HUES6 (cell line): ENCODE results near the gene PRXL2B.

ENCODE experiments used
- H3K27ac ChIP-seq: 2 replicates; pipeline ENCODE4 v1.7.0; 2013; ENCODE audit warnings: low read depth, mild to moderate bottlenecking, low read length, inconsistent platforms
- H3K27me3 ChIP-seq: 2 replicates; pipeline ENCODE4 v1.6.1; 2013; ENCODE audit warnings: low read length; ENCODE audit not compliant: control insufficient read depth, insufficient read depth
- H3K36me3 ChIP-seq: 2 replicates; pipeline ENCODE4 v1.6.1; 2013; ENCODE audit warnings: low read length; ENCODE audit not compliant: control insufficient read depth, insufficient read depth
- H3K4me1 ChIP-seq: 2 replicates; pipeline ENCODE4 v1.6.1; 2013; ENCODE audit warnings: low read length; ENCODE audit not compliant: control insufficient read depth, insufficient read depth
- H3K4me3 ChIP-seq: 2 replicates; pipeline ENCODE4 v1.5.1; 2013; ENCODE audit warnings: low read depth, low read length
- H3K9ac ChIP-seq: one replicate; pipeline ENCODE4 v1.6.1; 2013; ENCODE audit warnings: mild to moderate bottlenecking, low read length
- H3K9me3 ChIP-seq: 2 replicates; pipeline ENCODE4 v1.6.1; 2013; ENCODE audit warnings: low read depth, low read length; ENCODE audit not compliant: control insufficient read depth, insufficient read depth

PRXL2B gene

GRCh38 chr1:2553871-2554620 is 32.5 kb upstream of the PRXL2B start:
- Histone ChIP-seq H3K9me3 (no peaks in the 10 kb centered on the region), H3K9ac (no peak overlapping the region), H3K4me1 (peaks cover 11% of the 10 kb centered on the region), H3K36me3 (no peaks in the 10 kb centered on the region), H3K27ac (no peak overlapping the region), H3K27me3 (no peaks in the 10 kb centered on the region), H3K4me3 (no peak overlapping the region)

- Histone ChIP-seq H3K36me3 (no peaks in the 10 kb centered on the region), H3K9me3 (no peaks in the 10 kb centered on the region), H3K27me3 (no peaks in the 10 kb centered on the region), H3K9ac (no peak overlapping the region), H3K4me1 (peaks cover 10% of the 10 kb centered on the region), H3K4me3 (no peak overlapping the region), H3K27ac (no peak overlapping the region)
Measured at GRCh38 chr1:2554621-2555387, 31.8 kb upstream of the PRXL2B start.

GRCh38 chr1:2555634-2556276 is 30.8 kb upstream of the PRXL2B start:
- H3K27me3 ChIP-seq, result no peaks in the 10 kb centered on the region
- H3K4me3 ChIP-seq, result no peak overlapping the region
- peaks cover 10% of the 10 kb centered on the region for H3K4me1 ChIP-seq
- H3K9ac ChIP-seq, result no peak overlapping the region
- no peaks in the 10 kb centered on the region for H3K9me3 ChIP-seq
- H3K36me3 ChIP-seq, result no peaks in the 10 kb centered on the region
- no peak overlapping the region for H3K27ac ChIP-seq

- Histone ChIP-seq H3K27ac (0 out of 2 replicates have a peak within 1 kb of the TSS, but pooled peaks have one; percentile 14), H3K9ac (no peak within 1 kb of the TSS), H3K4me1 (peaks cover 10% of the 10 kb centered on the region), H3K9me3 (no peaks in the 10 kb centered on the region), H3K27me3 (no peaks in the 10 kb centered on the region), H3K4me3 (no peak within 1 kb of the TSS), H3K36me3 (no peaks in the 10 kb centered on the region)
Measured at GRCh38 chr1:2556277-2556677, 30.3 kb upstream of the PRXL2B start, which contains the start of gene TNFRSF14. Gene TNFRSF14 (plus strand): TSS chr1:2556371. CDS start chr1:2556665, 294 bp downstream.

- H3K9ac ChIP-seq, result no peak overlapping the region
- 0 out of 2 replicates have a peak overlapping the region, but pooled peaks have one; percentile 14 for H3K27ac ChIP-seq
- peaks cover 10% of the 10 kb centered on the region for H3K4me1 ChIP-seq
- no peak overlapping the region for H3K4me3 ChIP-seq
- no peaks in the 10 kb centered on the region for H3K27me3 ChIP-seq
- no peaks in the 10 kb centered on the region for H3K36me3 ChIP-seq
- H3K9me3 ChIP-seq, result no peaks in the 10 kb centered on the region
Measured at GRCh38 chr1:2556678-2557481, 29.7 kb upstream of the PRXL2B start.

- Histone ChIP-seq H3K9me3 (no peaks in the 10 kb centered on the region), H3K36me3 (no peaks in the 10 kb centered on the region), H3K4me3 (no peak overlapping the region), H3K4me1 (peaks cover 10% of the 10 kb centered on the region), H3K27me3 (no peaks in the 10 kb centered on the region), H3K27ac (no peak overlapping the region), H3K9ac (no peak overlapping the region)
Measured at GRCh38 chr1:2557482-2558400, 28.8 kb upstream of the PRXL2B start.

GRCh38 chr1:2558420-2558819 is 28.2 kb upstream of the PRXL2B start:
- Histone ChIP-seq H3K4me3 (no peak overlapping the region), H3K27ac (no peak overlapping the region), H3K27me3 (no peaks in the 10 kb centered on the region)

GRCh38 chr1:2558861-2559260 is 27.7 kb upstream of the PRXL2B start:
- no peak overlapping the region for H3K9ac ChIP-seq
- H3K27ac ChIP-seq, result no peak overlapping the region
- H3K9me3 ChIP-seq, result no peaks in the 10 kb centered on the region
- peaks cover 10% of the 10 kb centered on the region for H3K4me1 ChIP-seq
- no peaks in the 10 kb centered on the region for H3K27me3 ChIP-seq
- no peaks in the 10 kb centered on the region for H3K36me3 ChIP-seq
- no peak overlapping the region for H3K4me3 ChIP-seq

More at GRCh38 chr1:2558420-2558819, 28.2 kb upstream of the PRXL2B start:
- H3K4me1 ChIP-seq, result peaks cover 10% of the 10 kb centered on the region
- H3K9ac ChIP-seq, result no peak overlapping the region
- no peaks in the 10 kb centered on the region for H3K9me3 ChIP-seq
- H3K36me3 ChIP-seq, result no peaks in the 10 kb centered on the region

- H3K4me3 ChIP-seq, result no peak overlapping the region
- H3K9ac ChIP-seq, result no peak overlapping the region
- H3K36me3 ChIP-seq, result no peaks in the 10 kb centered on the region
- H3K4me1 ChIP-seq, result peaks cover 10% of the 10 kb centered on the region
- H3K9me3 ChIP-seq, result no peaks in the 10 kb centered on the region
- no peaks in the 10 kb centered on the region for H3K27me3 ChIP-seq
- H3K27ac ChIP-seq, result no peak overlapping the region
Measured at GRCh38 chr1:2559509-2560298, 26.9 kb upstream of the PRXL2B start.
